ENCODE measurements around the gene ATG7.

DNA sequence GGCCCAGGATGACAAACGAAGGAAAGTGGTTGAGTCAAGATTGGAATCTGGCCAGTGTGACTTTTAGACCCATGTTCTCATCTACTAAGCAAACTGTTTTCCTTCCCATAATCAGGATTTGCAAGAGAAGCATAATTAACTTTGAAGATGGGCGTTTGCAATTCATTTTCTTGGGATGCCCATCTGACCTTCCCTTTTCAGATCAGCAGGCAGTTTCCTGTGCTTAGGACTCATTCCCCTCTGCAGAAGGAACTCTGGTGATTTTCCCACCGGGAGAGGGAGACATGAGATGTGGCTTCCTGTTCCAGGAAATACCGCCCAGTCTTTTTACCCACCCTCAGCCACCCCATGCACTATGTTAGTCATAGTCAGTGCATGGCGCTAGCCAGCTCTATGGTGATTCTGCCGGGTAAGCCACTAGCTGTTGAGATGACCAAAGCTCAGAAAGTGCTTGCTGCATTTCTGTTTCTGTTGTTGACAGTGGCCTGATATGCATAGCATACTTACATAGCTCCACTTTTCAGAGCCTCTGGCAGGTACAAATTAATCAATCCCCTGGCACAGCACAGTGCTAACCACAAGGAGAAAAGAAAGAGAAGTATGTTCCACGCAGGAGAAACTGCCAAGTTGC, 242.1 kb downstream of the ATG7 start:
- TF ChIP-seq, protein P1, sequence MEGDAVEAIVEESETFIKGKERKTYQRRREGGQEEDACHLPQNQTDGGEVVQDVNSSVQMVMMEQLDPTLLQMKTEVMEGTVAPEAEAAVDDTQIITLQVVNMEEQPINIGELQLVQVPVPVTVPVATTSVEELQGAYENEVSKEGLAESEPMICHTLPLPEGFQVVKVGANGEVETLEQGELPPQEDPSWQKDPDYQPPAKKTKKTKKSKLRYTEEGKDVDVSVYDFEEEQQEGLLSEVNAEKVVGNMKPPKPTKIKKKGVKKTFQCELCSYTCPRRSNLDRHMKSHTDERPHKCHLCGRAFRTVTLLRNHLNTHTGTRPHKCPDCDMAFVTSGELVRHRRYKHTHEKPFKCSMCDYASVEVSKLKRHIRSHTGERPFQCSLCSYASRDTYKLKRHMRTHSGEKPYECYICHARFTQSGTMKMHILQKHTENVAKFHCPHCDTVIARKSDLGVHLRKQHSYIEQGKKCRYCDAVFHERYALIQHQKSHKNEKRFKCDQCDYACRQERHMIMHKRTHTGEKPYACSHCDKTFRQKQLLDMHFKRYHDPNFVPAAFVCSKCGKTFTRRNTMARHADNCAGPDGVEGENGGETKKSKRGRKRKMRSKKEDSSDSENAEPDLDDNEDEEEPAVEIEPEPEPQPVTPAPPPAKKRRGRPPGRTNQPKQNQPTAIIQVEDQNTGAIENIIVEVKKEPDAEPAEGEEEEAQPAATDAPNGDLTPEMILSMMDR (IDR thresholded peaks at IDR 0.05; ENCODE audit: low read depth, low read length): no peak
- TF ChIP-seq, protein P2, sequence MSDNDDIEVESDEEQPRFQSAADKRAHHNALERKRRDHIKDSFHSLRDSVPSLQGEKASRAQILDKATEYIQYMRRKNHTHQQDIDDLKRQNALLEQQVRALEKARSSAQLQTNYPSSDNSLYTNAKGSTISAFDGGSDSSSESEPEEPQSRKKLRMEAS (IDR thresholded peaks at IDR 0.05; ENCODE audit: low read depth, low read length): no peak

Data from NB4 (cell line).